ENCODE data around the gene ZIC4.

The ZIC4 gene

DNA sequence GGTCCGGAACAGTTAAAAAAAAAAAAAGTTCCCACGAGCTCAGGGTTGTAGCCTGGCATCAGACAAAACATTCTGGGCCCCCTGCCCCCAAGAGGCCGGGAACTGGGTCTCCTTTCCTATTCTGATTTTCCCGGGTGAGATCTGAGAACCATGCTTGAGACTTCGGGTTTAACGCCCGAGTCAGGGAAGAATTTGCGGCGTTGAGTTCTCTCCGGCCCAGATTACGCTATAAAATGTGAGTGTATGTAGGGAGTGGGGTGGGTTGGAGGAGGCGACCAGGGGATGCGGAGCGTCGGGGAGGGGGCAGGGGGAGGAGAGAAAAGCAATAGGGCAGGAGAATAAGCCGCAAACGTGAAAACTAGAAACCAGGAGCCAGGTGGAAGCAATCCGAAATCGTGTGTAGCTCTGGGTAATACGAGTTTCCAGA lies 5.5 kb upstream of the ZIC4 start:
- Histone ChIP-seq H3K9me3 (peaks cover 5% of the 10 kb centered on the region; the same call in 1 of the 2 replicates), H3K4me1 (no peaks in the 10 kb centered on the region), H3K27me3 (peaks cover 95% of the 10 kb centered on the region), H3K4me3 (ENCODE audit: low read depth, low read length) (no peak overlapping the region), H3K36me3 (no peaks in the 10 kb centered on the region)
- no peak for DNase-seq
- TF ChIP-seq CTCF (IDR thresholded peaks at IDR 0.05; ENCODE audit: low read depth, low read length), result no peak

DNA sequence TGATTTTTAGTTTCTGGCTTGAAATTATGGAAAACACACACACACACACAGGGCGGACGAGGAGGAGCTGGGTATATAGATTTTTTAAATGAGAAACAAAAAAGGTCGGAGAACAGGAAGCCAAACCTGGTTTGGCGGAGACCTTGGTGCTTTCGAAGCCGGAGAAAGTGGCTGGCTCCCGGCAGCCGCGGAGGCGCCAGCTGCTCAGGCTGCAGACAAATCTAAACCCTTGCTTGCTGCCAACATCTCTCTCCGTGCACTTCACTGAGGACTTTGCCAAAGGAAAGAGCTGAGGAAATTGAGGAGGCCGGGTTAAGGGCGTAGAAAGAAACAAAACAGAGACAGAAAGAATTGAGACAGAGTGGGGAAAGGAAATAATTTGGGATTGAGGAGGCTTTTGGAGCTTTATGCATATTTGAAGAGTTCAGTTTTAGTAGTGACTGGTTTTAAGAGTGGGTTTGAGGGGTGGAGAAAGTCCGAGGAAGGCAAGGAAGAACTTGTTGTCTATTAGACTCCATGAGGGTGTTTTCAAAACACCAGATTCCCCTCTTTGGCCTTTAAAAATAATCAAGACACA lies 5.0 kb upstream of the ZIC4 start:
- Histone ChIP-seq H3K4me1 (no peaks in the 10 kb centered on the region), H3K9me3 (peaks cover 5% of the 10 kb centered on the region; the same call in 1 of the 2 replicates)

DNA sequence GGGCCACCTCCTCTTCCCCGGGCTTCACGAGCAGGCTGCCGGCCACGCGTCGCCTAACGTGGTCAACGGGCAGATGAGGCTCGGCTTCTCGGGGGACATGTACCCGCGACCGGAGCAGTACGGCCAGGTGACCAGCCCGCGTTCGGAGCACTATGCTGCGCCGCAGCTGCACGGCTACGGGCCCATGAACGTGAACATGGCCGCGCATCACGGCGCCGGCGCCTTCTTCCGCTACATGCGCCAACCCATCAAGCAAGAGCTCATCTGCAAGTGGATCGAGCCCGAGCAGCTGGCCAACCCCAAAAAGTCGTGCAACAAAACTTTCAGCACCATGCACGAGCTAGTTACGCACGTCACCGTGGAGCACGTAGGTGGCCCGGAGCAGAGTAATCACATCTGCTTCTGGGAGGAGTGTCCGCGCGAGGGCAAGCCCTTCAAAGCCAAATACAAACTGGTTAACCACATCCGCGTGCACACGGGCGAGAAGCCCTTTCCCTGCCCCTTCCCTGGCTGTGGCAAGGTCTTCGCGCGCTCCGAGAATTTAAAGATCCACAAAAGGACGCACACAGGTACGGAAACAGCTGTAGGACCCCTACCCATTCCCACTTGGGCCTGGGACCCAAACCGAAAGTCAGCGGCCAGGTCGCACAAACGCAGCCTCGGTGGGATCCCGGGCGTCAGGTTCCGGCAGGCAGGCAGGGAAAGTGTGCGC lies 4.3 kb upstream of the ZIC4 start:
- Histone ChIP-seq H3K36me3 (no peaks in the 10 kb centered on the region), H3K4me1 (no peaks in the 10 kb centered on the region), H3K4me3 (ENCODE audit: low read depth, low read length) (no peak overlapping the region), H3K27me3 (peaks cover 95% of the 10 kb centered on the region), H3K9me3 (peaks cover 5% of the 10 kb centered on the region; the same call in 1 of the 2 replicates)
- TF ChIP-seq CTCF (IDR thresholded peaks at IDR 0.05; ENCODE audit: low read depth, low read length), result no peak
- no peak for DNase-seq

More for the DNA sequence above, 5.0 kb upstream of the ZIC4 start:
- H3K4me3 ChIP-seq (ENCODE audit: low read depth, low read length), result no peak overlapping the region
- no peaks in the 10 kb centered on the region for H3K36me3 ChIP-seq
- DNase-seq, result no peak
- peaks cover 95% of the 10 kb centered on the region for H3K27me3 ChIP-seq
- no peak for TF ChIP-seq CTCF (IDR thresholded peaks at IDR 0.05; ENCODE audit: low read depth, low read length)

GRCh38 chr3:147410116-147410525 lies 3.8 kb upstream of the ZIC4 start:
- Histone ChIP-seq H3K4me1 (no peaks in the 10 kb centered on the region), H3K9me3 (peaks cover 5% of the 10 kb centered on the region; the same call in 1 of the 2 replicates), H3K36me3 (no peaks in the 10 kb centered on the region), H3K4me3 (ENCODE audit: low read depth, low read length) (no peak overlapping the region), H3K27me3 (peaks cover 95% of the 10 kb centered on the region)
- no peak for TF ChIP-seq CTCF (IDR thresholded peaks at IDR 0.05; ENCODE audit: low read depth, low read length)
- no peak for DNase-seq

DNA sequence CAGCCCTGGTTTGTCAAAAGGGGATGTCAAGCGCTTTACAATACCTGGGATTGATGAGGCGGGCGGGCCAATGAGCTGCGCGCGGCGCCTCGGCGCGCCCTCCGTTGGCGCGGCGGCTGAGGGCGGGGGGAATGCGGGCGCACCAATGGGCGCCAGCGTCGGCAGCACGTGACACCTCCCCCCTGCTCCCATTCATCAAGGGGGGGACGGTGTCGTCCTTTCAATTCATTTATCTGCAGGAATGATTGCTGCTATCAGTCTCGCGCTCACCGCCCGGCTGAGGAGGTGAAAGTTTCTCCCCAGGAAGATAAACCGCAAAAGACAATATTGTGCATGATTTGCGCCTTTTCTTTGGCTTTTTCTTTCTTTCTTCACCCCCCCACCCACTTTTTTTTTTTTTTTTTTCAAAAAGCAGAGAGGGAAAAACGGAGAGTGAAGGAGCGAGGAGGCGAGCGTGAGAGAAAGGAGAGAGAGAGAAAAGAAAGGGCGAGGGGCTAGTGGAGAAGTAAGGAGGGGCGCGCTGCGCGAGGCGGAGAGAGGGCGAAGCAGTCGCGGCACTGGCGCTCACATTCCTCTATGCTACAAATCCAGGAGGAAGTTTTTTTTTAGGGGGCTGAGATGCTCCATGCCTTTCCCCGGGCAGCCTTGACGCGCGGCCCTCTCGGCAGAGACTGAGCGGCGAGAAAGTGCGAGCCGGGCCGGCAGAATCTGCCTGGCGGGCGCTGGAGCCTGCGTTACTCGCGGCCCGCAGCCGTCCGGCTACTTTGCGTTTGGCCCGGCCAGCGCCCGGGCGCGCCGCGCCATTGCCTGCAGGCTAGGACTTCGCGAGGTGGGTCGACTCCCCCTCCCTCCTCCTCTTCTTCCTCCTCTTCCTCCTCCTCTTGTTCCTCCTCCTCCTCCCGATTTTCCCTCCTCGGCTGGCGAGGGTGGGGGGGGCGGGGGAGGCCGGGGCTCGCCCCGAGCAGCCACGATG lies 3.1 kb upstream of the ZIC4 start, which contains the start of gene ZIC1:
TSS of gene ZIC1 (plus strand) at position 223 of the 973 bp plus-strand sequence. CDS start at position 971, 748 bp downstream.
- TF ChIP-seq CTCF (IDR thresholded peaks at IDR 0.05; ENCODE audit: low read depth, low read length), result no peak
- H3K4me1 ChIP-seq, result no peaks in the 10 kb centered on the region

More for the DNA sequence above, 3.1 kb upstream of the ZIC4 start, which contains the start of gene ZIC1:
- H3K4me3 ChIP-seq (ENCODE audit: low read depth, low read length), result no peak within 1 kb of the TSS
- H3K27me3 ChIP-seq, result peaks cover 95% of the 10 kb centered on the region
- no peaks in the 10 kb centered on the region for H3K36me3 ChIP-seq
- DNase-seq, result no peak
- H3K9me3 ChIP-seq, result peaks cover 5% of the 10 kb centered on the region; the same call in 1 of the 2 replicates

Data from BE2C (cell line).